ENCODE data around the gene RNASET2. TPM values are rescaled to one million over a fixed set of nuclear protein-coding genes. Genes with fewer than 3 reads are reported as not detected.
"Not testable (repeated sequence)": the region's sequence is repeated elsewhere in the genome, so short reads cannot be mapped to it uniquely, and the experiment has no call there.

RNASET2 gene
- total RNA-seq, 2 donors from 2014 or later = 87.1 to 126 TPM

GRCh38 chr6:166949528-166950442 is 6.6 kb downstream of the RNASET2 start:
- H3K9ac ChIP-seq (ENCODE audit: low read depth in 2 of 2, low read length in 2 of 2) = peak overlapping the region in 1 of 2 donors; percentile 7
- H3K4me1 ChIP-seq = no peaks in the 10 kb centered on the region
- DNase-seq = peak; percentile 42
- H3K27ac ChIP-seq = peak overlapping the region; percentile 70
- TF ChIP-seq CTCF (IDR thresholded peaks at IDR 0.05) = no peak
- H3K4me3 ChIP-seq = no peak overlapping the region
- intact Hi-C loops (cut with DNase I) = no loop called here
- H3K27me3 ChIP-seq = no peaks in the 10 kb centered on the region
- H3K9me3 ChIP-seq = no peaks in the 10 kb centered on the region
- peaks cover 8% of the 10 kb centered on the region for H3K36me3 ChIP-seq

- H3K27ac ChIP-seq = peak overlapping the region; percentile 70
- not testable (repeated sequence) for DNase-seq
These were observed 7.6 kb downstream of the RNASET2 start for GRCh38 chr6:166948724-166949123.

GRCh38 chr6:166947251-166947650 is 9.1 kb downstream of the RNASET2 start:
- Histone ChIP-seq H3K4me1 (no peaks in the 10 kb centered on the region), H3K9ac (ENCODE audit: low read depth in 2 of 2, low read length in 2 of 2) (no peak overlapping the region), H3K27ac (no peak overlapping the region), H3K4me3 (no peak overlapping the region), H3K36me3 (peaks cover 8% of the 10 kb centered on the region), H3K27me3 (no peaks in the 10 kb centered on the region), H3K9me3 (no peaks in the 10 kb centered on the region)
- DNase-seq = no peak
- intact Hi-C loops (cut with DNase I) = no loop called here
- TF ChIP-seq CTCF (IDR thresholded peaks at IDR 0.05) = no peak

More at GRCh38 chr6:166948724-166949123, 7.6 kb downstream of the RNASET2 start:
- H3K27me3 ChIP-seq; H3K36me3 ChIP-seq; H3K9me3 ChIP-seq; intact Hi-C loops (cut with DNase I); H3K9ac ChIP-seq (ENCODE audit: low read depth in 2 of 2, low read length in 2 of 2); H3K4me1 ChIP-seq; H3K4me3 ChIP-seq: not testable (repeated sequence)

- no peak for TF ChIP-seq CTCF (IDR thresholded peaks at IDR 0.05)
- Histone ChIP-seq H3K4me3 (no peak overlapping the region), H3K9me3 (no peaks in the 10 kb centered on the region), H3K27ac (no peak overlapping the region), H3K4me1 (no peaks in the 10 kb centered on the region), H3K27me3 (no peaks in the 10 kb centered on the region), H3K9ac (ENCODE audit: low read depth in 2 of 2, low read length in 2 of 2) (no peak overlapping the region), H3K36me3 (peaks cover 8% of the 10 kb centered on the region)
- intact Hi-C loops (cut with DNase I) = no loop called here
- DNase-seq = no peak
These were observed 10.2 kb downstream of the RNASET2 start for GRCh38 chr6:166946125-166946524.

- H3K4me1 ChIP-seq = no peaks in the 10 kb centered on the region
- no peak overlapping the region for H3K9ac ChIP-seq (ENCODE audit: low read depth in 2 of 2, low read length in 2 of 2)
- H3K9me3 ChIP-seq = no peaks in the 10 kb centered on the region
- TF ChIP-seq CTCF (IDR thresholded peaks at IDR 0.05) = no peak
- H3K36me3 ChIP-seq = peaks cover 8% of the 10 kb centered on the region
- no peak for DNase-seq
- intact Hi-C loops (cut with DNase I) = no loop called here
- no peak overlapping the region for H3K27ac ChIP-seq
- no peak overlapping the region for H3K4me3 ChIP-seq
- H3K27me3 ChIP-seq = no peaks in the 10 kb centered on the region
These were observed 11.6 kb downstream of the RNASET2 start for GRCh38 chr6:166944666-166945256.
